Vagina (tissue), 2 donors: ENCODE measurements around the gene TCF25.

Experiments used
- CTCF ChIP-seq, 3 experiments: fragments of 450-650 bp in 2 of 3; fragments of 200-600 bp in 1 of 3; sonication (generic) in 1 of 3; IDR thresholded peaks; one replicate each; pipeline ENCODE4 v1.5.1; 2017 to 2019; ENCODE audit warnings: antibody characterized with exemption in 3 of 3, mild to moderate bottlenecking in 2 of 3, moderate library complexity in 2 of 3
- POLR2A ChIP-seq, 2 donors: fragments of 450-650 bp; IDR thresholded peaks; one replicate each; pipeline ENCODE4 v1.6.1; 2017; ENCODE audit warnings: antibody characterized with exemption in 2 of 2, mild to moderate bottlenecking in 2 of 2, moderate library complexity in 2 of 2
- POLR2AphosphoS5 ChIP-seq, 2 donors: sonication (generic); formaldehyde crosslinking; IDR thresholded peaks; one replicate each; pipeline ENCODE4 v1.9.0; 2017; ENCODE audit warnings: antibody characterized with exemption in 2 of 2, mild to moderate bottlenecking in 2 of 2, low read depth in 1 of 2; ENCODE audit not compliant: insufficient read depth in 1 of 2

GRCh38 chr16:89944773-89945172 is 71.4 kb downstream of the TCF25 start:
- TF ChIP-seq CTCF (IDR thresholded peaks at IDR 0.05) (no peak), POLR2AphosphoS5 (IDR thresholded peaks at IDR 0.05; ENCODE audit: insufficient read depth in 1 of 2, low read depth in 1 of 2) (no peak), POLR2A (IDR thresholded peaks at IDR 0.05) (no peak)
